ENCODE data around the gene ADGRL3.

ADGRL3 gene

DNA sequence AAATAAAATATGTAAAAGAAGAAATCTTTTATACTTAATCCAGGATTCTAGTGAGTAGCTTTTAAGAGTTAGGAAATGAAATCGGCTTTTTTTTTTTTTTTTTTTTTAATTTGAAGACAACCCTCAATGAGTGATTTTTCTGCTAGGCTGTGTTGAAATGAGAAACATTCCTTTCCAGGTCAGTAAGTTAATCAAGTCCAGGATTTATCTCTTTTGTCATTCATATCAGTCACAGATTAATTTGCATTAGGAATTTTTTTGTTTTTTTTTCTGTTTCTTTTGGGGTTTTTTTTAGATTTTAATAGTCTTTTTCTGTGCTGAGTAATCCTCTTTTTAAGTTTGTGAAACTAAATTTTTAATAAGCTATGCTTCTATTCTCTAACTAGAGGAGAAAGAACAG lies 448.1 kb downstream of the ADGRL3 start:
- Histone ChIP-seq H3K4me2 (no peak overlapping the region), H3K27ac (no peak overlapping the region)

DNA sequence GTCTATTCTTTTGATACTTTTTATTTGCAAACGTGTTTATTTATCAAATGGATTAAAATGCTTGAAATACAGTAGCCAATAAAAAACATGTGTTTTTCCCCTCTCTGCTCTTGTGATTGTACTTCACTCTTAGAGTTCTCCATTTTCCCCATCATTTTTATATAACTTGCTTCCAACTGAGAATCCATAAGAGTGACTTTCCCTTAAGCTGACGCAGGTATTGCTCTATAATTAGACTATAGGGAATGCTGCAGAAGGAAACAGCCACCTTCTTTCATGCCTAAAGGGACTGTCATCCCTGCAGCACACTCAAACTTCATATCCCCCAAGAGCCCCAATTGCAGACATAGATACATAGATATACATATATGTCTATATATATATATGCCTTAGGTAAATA lies 456.9 kb downstream of the ADGRL3 start:
- Histone ChIP-seq H3K27ac (no peak overlapping the region), H3K9ac (no peak overlapping the region), H3K4me2 (no peak overlapping the region), H3K27me3 (ENCODE audit: insufficient read depth, low read depth) (no peaks in the 10 kb centered on the region), H3K79me2 (ENCODE audit: insufficient read depth, low read depth) (no peaks in the 10 kb centered on the region), H3K4me1 (ENCODE audit: low read depth, poor library complexity, severe bottlenecking) (no peaks in the 10 kb centered on the region), H3K4me3 (IDR thresholded peaks at IDR 0.05; ENCODE audit: insufficient read depth, low read depth, low read length) (no peak overlapping the region), H2AFZ (ENCODE audit: low read depth) (no peak overlapping the region), H4K20me1 (ENCODE audit: insufficient read depth) (no peaks in the 10 kb centered on the region), H3K36me3 (ENCODE audit: insufficient read depth) (no peaks in the 10 kb centered on the region)
- TF ChIP-seq CTCF (conservative IDR thresholded peaks at IDR 0.05; ENCODE audit: low read depth, low read length) = no peak

More for the DNA sequence above, 448.1 kb downstream of the ADGRL3 start:
- H3K4me1 ChIP-seq (ENCODE audit: low read depth, poor library complexity, severe bottlenecking) = no peaks in the 10 kb centered on the region
- no peak for TF ChIP-seq CTCF (conservative IDR thresholded peaks at IDR 0.05; ENCODE audit: low read depth, low read length)
- H3K36me3 ChIP-seq (ENCODE audit: insufficient read depth) = no peaks in the 10 kb centered on the region
- H3K79me2 ChIP-seq (ENCODE audit: insufficient read depth, low read depth) = no peaks in the 10 kb centered on the region
- H3K27me3 ChIP-seq (ENCODE audit: insufficient read depth, low read depth) = no peaks in the 10 kb centered on the region
- H3K4me3 ChIP-seq (IDR thresholded peaks at IDR 0.05; ENCODE audit: insufficient read depth, low read depth, low read length) = no peak overlapping the region
- no peaks in the 10 kb centered on the region for H4K20me1 ChIP-seq (ENCODE audit: insufficient read depth)
- H2AFZ ChIP-seq (ENCODE audit: low read depth) = no peak overlapping the region
- H3K9ac ChIP-seq = no peak overlapping the region

GRCh38 chr4:61661960-61662359 lies 461.8 kb downstream of the ADGRL3 start:
- no peaks in the 10 kb centered on the region for H3K36me3 ChIP-seq (ENCODE audit: insufficient read depth)
- TF ChIP-seq CTCF (conservative IDR thresholded peaks at IDR 0.05; ENCODE audit: low read depth, low read length) = no peak
- H3K79me2 ChIP-seq (ENCODE audit: insufficient read depth, low read depth) = no peaks in the 10 kb centered on the region
- no peaks in the 10 kb centered on the region for H4K20me1 ChIP-seq (ENCODE audit: insufficient read depth)
- H3K4me1 ChIP-seq (ENCODE audit: low read depth, poor library complexity, severe bottlenecking) = no peaks in the 10 kb centered on the region
- no peak overlapping the region for H3K9ac ChIP-seq
- H3K4me3 ChIP-seq (IDR thresholded peaks at IDR 0.05; ENCODE audit: insufficient read depth, low read depth, low read length) = no peak overlapping the region
- no peak overlapping the region for H2AFZ ChIP-seq (ENCODE audit: low read depth)
- no peaks in the 10 kb centered on the region for H3K27me3 ChIP-seq (ENCODE audit: insufficient read depth, low read depth)
- no peak overlapping the region for H3K4me2 ChIP-seq
- no peak overlapping the region for H3K27ac ChIP-seq

DNA sequence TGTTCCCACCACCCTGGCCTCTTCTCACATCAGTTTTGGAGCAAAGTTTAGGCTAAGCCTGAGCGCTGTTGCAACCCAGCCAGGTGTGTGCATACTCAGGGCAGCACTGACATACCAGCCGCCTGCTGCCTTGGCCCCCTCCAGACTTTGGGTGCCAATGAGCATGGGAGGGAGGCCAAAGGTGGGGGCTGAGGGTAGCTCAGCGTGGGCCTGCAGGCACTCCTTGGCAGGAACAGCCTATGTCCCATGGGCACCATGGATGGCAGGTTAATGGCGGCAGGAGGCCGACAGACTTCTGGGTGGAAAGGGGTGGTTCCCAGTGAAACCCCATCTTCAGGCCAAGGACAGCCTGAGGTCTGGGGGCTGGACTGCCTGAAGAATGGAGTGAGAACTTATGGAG lies 462.2 kb downstream of the ADGRL3 start:
- no peak overlapping the region for H3K4me3 ChIP-seq (IDR thresholded peaks at IDR 0.05; ENCODE audit: insufficient read depth, low read depth, low read length)
- no peak overlapping the region for H3K9ac ChIP-seq
- no peaks in the 10 kb centered on the region for H3K36me3 ChIP-seq (ENCODE audit: insufficient read depth)
- no peak overlapping the region for H2AFZ ChIP-seq (ENCODE audit: low read depth)
- no peak overlapping the region for H3K27ac ChIP-seq
- H4K20me1 ChIP-seq (ENCODE audit: insufficient read depth) = no peaks in the 10 kb centered on the region
- H3K27me3 ChIP-seq (ENCODE audit: insufficient read depth, low read depth) = no peaks in the 10 kb centered on the region
- H3K4me1 ChIP-seq (ENCODE audit: low read depth, poor library complexity, severe bottlenecking) = no peaks in the 10 kb centered on the region
- H3K79me2 ChIP-seq (ENCODE audit: insufficient read depth, low read depth) = no peaks in the 10 kb centered on the region
- no peak overlapping the region for H3K4me2 ChIP-seq
- no peak for TF ChIP-seq CTCF (conservative IDR thresholded peaks at IDR 0.05; ENCODE audit: low read depth, low read length)
